ENCODE results near the gene APOBEC3F.

Gene APOBEC3F

GRCh38 chr22:39094717-39095389, 54.2 kb downstream of the APOBEC3F start:
- Histone ChIP-seq H3K36me3 (ENCODE audit: control insufficient read depth, low read length) (no peaks in the 10 kb centered on the region), H3F3A (ENCODE audit: control insufficient read depth, insufficient read depth) (0 out of 2 replicates have a peak, but pooled peaks cover 2% of the 10 kb centered on the region), H3K9me3 (ENCODE audit: control insufficient read depth, insufficient read depth, low read length) (no peaks in the 10 kb centered on the region), H3K79me2 (ENCODE audit: control insufficient read depth, low read length) (no peaks in the 10 kb centered on the region), H3K4me2 (ENCODE audit: low read length) (no peak overlapping the region), H3K4me1 (ENCODE audit: control insufficient read depth, low read length) (peaks cover 30% of the 10 kb centered on the region), H3K27ac (ENCODE audit: low read depth, low read length) (no peak overlapping the region), H3K27me3 (ENCODE audit: control insufficient read depth, low read length) (no peaks in the 10 kb centered on the region), H4K20me1 (ENCODE audit: control insufficient read depth, insufficient read depth, low read depth, low read length) (no peaks in the 10 kb centered on the region), H3K4me3 (ENCODE audit: low read length) (no peak overlapping the region), H3K9me2 (replicated peaks; ENCODE audit: control insufficient read depth, low read length) (no peaks in the 10 kb centered on the region)
- no peak for TF ChIP-seq EZH2phosphoT487 (IDR thresholded peaks at IDR 0.05; ENCODE audit: borderline replicate concordance, low read length)
- TF ChIP-seq CTCF (IDR thresholded peaks at IDR 0.05; ENCODE audit: low read depth, low read length, poor library complexity, severe bottlenecking) = no peak

GRCh38 chr22:39095971-39096370, 55.3 kb downstream of the APOBEC3F start:
- peaks cover 30% of the 10 kb centered on the region for H3K4me1 ChIP-seq (ENCODE audit: control insufficient read depth, low read length)
- H4K20me1 ChIP-seq (ENCODE audit: control insufficient read depth, insufficient read depth, low read depth, low read length) = no peaks in the 10 kb centered on the region
- TF ChIP-seq CTCF (IDR thresholded peaks at IDR 0.05; ENCODE audit: low read depth, low read length, poor library complexity, severe bottlenecking) (no peak), EZH2phosphoT487 (IDR thresholded peaks at IDR 0.05; ENCODE audit: borderline replicate concordance, low read length) (no peak)
- H3F3A ChIP-seq (ENCODE audit: control insufficient read depth, insufficient read depth) = 0 out of 2 replicates have a peak, but pooled peaks cover 2% of the 10 kb centered on the region
- no peaks in the 10 kb centered on the region for H3K27me3 ChIP-seq (ENCODE audit: control insufficient read depth, low read length)
- H3K79me2 ChIP-seq (ENCODE audit: control insufficient read depth, low read length) = no peaks in the 10 kb centered on the region
- no peaks in the 10 kb centered on the region for H3K9me3 ChIP-seq (ENCODE audit: control insufficient read depth, insufficient read depth, low read length)
- H3K27ac ChIP-seq (ENCODE audit: low read depth, low read length) = no peak overlapping the region
- H3K4me3 ChIP-seq (ENCODE audit: low read length) = no peak overlapping the region
- H3K9me2 ChIP-seq (replicated peaks; ENCODE audit: control insufficient read depth, low read length) = no peaks in the 10 kb centered on the region
- H3K36me3 ChIP-seq (ENCODE audit: control insufficient read depth, low read length) = no peaks in the 10 kb centered on the region
- H3K4me2 ChIP-seq (ENCODE audit: low read length) = no peak overlapping the region

GRCh38 chr22:39097098-39098020, 56.7 kb downstream of the APOBEC3F start, which contains the start of gene APOBEC3H:
APOBEC3H (plus strand) TSS chr22:39097244; CDS start chr22:39100279, 3,035 bp downstream.
- Histone ChIP-seq H3K36me3 (ENCODE audit: control insufficient read depth, low read length) (no peaks in the 10 kb centered on the region), H3K27me3 (ENCODE audit: control insufficient read depth, low read length) (no peaks in the 10 kb centered on the region), H3K79me2 (ENCODE audit: control insufficient read depth, low read length) (no peaks in the 10 kb centered on the region), H4K20me1 (ENCODE audit: control insufficient read depth, insufficient read depth, low read depth, low read length) (no peaks in the 10 kb centered on the region), H3K4me3 (ENCODE audit: low read length) (peak within 1 kb of the TSS; percentile 9; the same call in 1 of the 2 replicates), H3K27ac (ENCODE audit: low read depth, low read length) (no peak within 1 kb of the TSS), H3F3A (ENCODE audit: control insufficient read depth, insufficient read depth) (0 out of 2 replicates have a peak, but pooled peaks cover 2% of the 10 kb centered on the region), H3K9me3 (ENCODE audit: control insufficient read depth, insufficient read depth, low read length) (no peaks in the 10 kb centered on the region), H3K4me2 (ENCODE audit: low read length) (peak within 1 kb of the TSS; percentile 29), H3K9me2 (replicated peaks; ENCODE audit: control insufficient read depth, low read length) (no peaks in the 10 kb centered on the region), H3K4me1 (ENCODE audit: control insufficient read depth, low read length) (peaks cover 30% of the 10 kb centered on the region)
- TF ChIP-seq EZH2phosphoT487 (IDR thresholded peaks at IDR 0.05; ENCODE audit: borderline replicate concordance, low read length) = no peak
- no peak for TF ChIP-seq CTCF (IDR thresholded peaks at IDR 0.05; ENCODE audit: low read depth, low read length, poor library complexity, severe bottlenecking)

All from DOHH2 (cell line).